K562 (cell line): ENCODE results near the gene ZNF774. TPM values are rescaled to one million over a fixed set of nuclear protein-coding genes. Genes with fewer than 3 reads are reported as not detected.

Experiments
- ATAC-seq: fragments of 200-7000 bp; cut with Tn5 transposase; 3 replicates; pipeline ENCODE4 v1.9.1; 2020; ENCODE audit warnings: moderate library complexity
- BruUV-seq: library from RNA; stranded (reverse); fragments of 400-500 nt; replicated peaks from 2 replicates; lab custom pipeline; 2021; lab: Mats Ljungman, UMichigan
- CTCF ChIA-PET: fragments of 300-600 bp; formaldehyde crosslinking; extraction: SDS; loops from one replicate; lab custom pipeline; 2021; ENCODE audit warnings: low intra/inter-chr PET ratio; lab: Yijun Ruan, JAX
- POLR2A ChIA-PET: fragments of 300-600, 350-650 bp; sonication (Branson Sonifier 250); formaldehyde crosslinking; extraction: SDS; loops from one replicate; lab custom pipeline; 2021; ENCODE audit warnings: antibody characterized with exemption, inconsistent platforms; lab: Yijun Ruan, JAX
- DNase-seq, 4 experiments: peaks; one replicate each; pipeline versions ENCODE4 v3.0.0 to v3.0.0-alpha.2; 2011 to 2018; ENCODE audit warnings: low spot score in 3 of 4, mixed read lengths in 3 of 4; ENCODE audit errors: extremely low read depth in 1 of 4
- FAIRE-seq: peaks from 2 replicates; lab custom pipeline; 2011; peaks lifted over from hg19 to GRCh38; lab: Jason Lieb, UNC
- H2AFZ ChIP-seq: 2 replicates; pipeline ENCODE4 v1.6.0; 2011; ENCODE audit warnings: low read depth, low read length, control low read depth, inconsistent platforms
- H3K27ac ChIP-seq: fragments of 200-600 bp; 3 replicates; pipeline ENCODE4 v1.8.0; 2011; ENCODE audit warnings: low read depth, mild to moderate bottlenecking, control low read depth, inconsistent platforms, low read length, moderate library complexity, mixed read lengths; ENCODE audit errors: extremely low read depth
- H3K27me3 ChIP-seq, 2 experiments: fragments of 300-600 bp in 1 of 2; 2 replicates in 1 of 2; 3 replicates in 1 of 2; pipeline versions ENCODE4 v1.6.0 to v1.8.0; 2011; ENCODE audit warnings: inconsistent platforms in 2 of 2, low read length in 2 of 2, mild to moderate bottlenecking in 1 of 2, mixed read lengths in 1 of 2, moderate library complexity in 1 of 2; ENCODE audit not compliant: control insufficient read depth in 2 of 2, insufficient read depth in 2 of 2
- H3K36me3 ChIP-seq: fragments of 300-600 bp; 3 replicates; pipeline ENCODE4 v1.8.0; 2011; ENCODE audit warnings: mild to moderate bottlenecking, low read length, inconsistent platforms; ENCODE audit not compliant: control insufficient read depth, insufficient read depth
- H3K4me1 ChIP-seq, 2 experiments: fragments of 200-600 bp in 1 of 2; replicated peaks in 1 of 2; 2 replicates in 1 of 2; 3 replicates in 1 of 2; pipeline versions ENCODE4 v1.5.1 to v1.8.0; 2011; ENCODE audit warnings: inconsistent platforms in 2 of 2, low read length in 2 of 2, mild to moderate bottlenecking in 1 of 2, mixed read lengths in 1 of 2, moderate library complexity in 1 of 2; ENCODE audit not compliant: control insufficient read depth in 2 of 2, insufficient read depth in 2 of 2
- H3K4me2 ChIP-seq: 2 replicates; pipeline ENCODE4 v1.6.1; 2011; ENCODE audit warnings: low read length, control low read depth, inconsistent platforms, mixed read lengths; ENCODE audit not compliant: insufficient read depth
- H3K4me3 ChIP-seq: fragments of 200-600 bp; sonication (generic), shearing (Covaris generic); 2 replicates; pipeline ENCODE4 v1.5.1; 2016; ENCODE audit warnings: control low read depth, inconsistent platforms
- H3K79me2 ChIP-seq: fragments of 200-600 bp; 3 replicates; pipeline ENCODE4 v1.8.0; 2011; ENCODE audit warnings: low read length, inconsistent platforms; ENCODE audit not compliant: control insufficient read depth, insufficient read depth
- H3K9ac ChIP-seq, 2 experiments: 2 replicates each; pipeline versions ENCODE4 v1.6.0 to v1.6.1; 2011; ENCODE audit warnings: low read depth in 2 of 2, low read length in 2 of 2, control low read depth in 1 of 2, inconsistent platforms in 1 of 2, mild to moderate bottlenecking in 1 of 2, mixed read lengths in 1 of 2; ENCODE audit not compliant: insufficient read depth in 1 of 2
- H3K9me1 ChIP-seq: one replicate; pipeline ENCODE4 v1.6.0; 2011; ENCODE audit warnings: inconsistent platforms, mild to moderate bottlenecking, low read length, moderate library complexity; ENCODE audit not compliant: control insufficient read depth, insufficient read depth
- H3K9me3 ChIP-seq: replicated peaks from 2 replicates; pipeline ENCODE4 v1.5.1; 2011; ENCODE audit warnings: low read depth, low read length, inconsistent platforms; ENCODE audit not compliant: control insufficient read depth, insufficient read depth
- H4K20me1 ChIP-seq: replicated peaks from 2 replicates; pipeline ENCODE4 v1.6.1; 2011; ENCODE audit warnings: low read length, inconsistent platforms, mixed read lengths; ENCODE audit not compliant: control insufficient read depth, insufficient read depth
- COPS2 ChIP-seq: fragments of 450-650 bp; conservative IDR thresholded peaks from 2 replicates; pipeline ENCODE4 v1.6.1; 2016; ENCODE audit warnings: mild to moderate bottlenecking, moderate library complexity
- DEAF1 ChIP-seq: fragments of 450-650 bp; formaldehyde crosslinking; IDR thresholded peaks from 2 replicates; pipeline ENCODE4 v1.4.0; 2020; ENCODE audit warnings: mild to moderate bottlenecking, moderate library complexity
- GTF3C2 ChIP-seq: IDR thresholded peaks from 3 replicates; pipeline ENCODE4 v1.6.1; 2011; ENCODE audit warnings: borderline replicate concordance, mild to moderate bottlenecking, moderate library complexity; ENCODE audit not compliant: insufficient read length; ENCODE audit errors: extremely low read depth
- HMG20B ChIP-seq: fragments of 250-450 bp; sonication (Bioruptor Pico); IDR thresholded peaks from 2 replicates; pipeline ENCODE4 v1.5.0; 2021; ENCODE audit warnings: mild to moderate bottlenecking
- POLR2G ChIP-seq: fragments of 200-400 bp; formaldehyde crosslinking; IDR thresholded peaks from 2 replicates; pipeline ENCODE4 v1.6.1; 2017; ENCODE audit warnings: low read depth, mild to moderate bottlenecking, antibody characterized with exemption, low read length, moderate library complexity
- PTRF ChIP-seq: fragments of 450-650 bp; IDR thresholded peaks from 2 replicates; pipeline ENCODE4 v1.6.1; 2016; ENCODE audit warnings: mild to moderate bottlenecking, missing genetic modification characterization, missing compliant biosample characterization
- SMARCC2 ChIP-seq: fragments of 450-650 bp; IDR thresholded peaks from 2 replicates; pipeline ENCODE4 v1.6.1; 2017; ENCODE audit warnings: antibody characterized with exemption, moderate library complexity, mild to moderate bottlenecking, low read depth
- WHSC1 ChIP-seq: IDR thresholded peaks from one replicate; pipeline ENCODE4 v1.6.1; 2012; ENCODE audit warnings: low read length, control low read depth, inconsistent platforms
- ZBTB5 ChIP-seq: fragments of 450-650 bp; IDR thresholded peaks from 2 replicates; pipeline ENCODE4 v1.6.1; 2017; ENCODE audit warnings: antibody characterized with exemption
- ZNF354B ChIP-seq: fragments of 250-450 bp; sonication (Bioruptor Pico); IDR thresholded peaks from 2 replicates; pipeline ENCODE4 v1.4.0; 2020
- ZNF57 ChIP-seq: fragments of 450-650 bp; formaldehyde crosslinking; IDR thresholded peaks from 2 replicates; pipeline ENCODE4 v1.4.0; 2020; ENCODE audit warnings: mild to moderate bottlenecking, moderate library complexity
- ZNF77 ChIP-seq: fragments of 250-450 bp; sonication (Bioruptor Pico); IDR thresholded peaks from 2 replicates; pipeline ENCODE4 v1.5.0; 2020
- WGBS: fragments of 100-300 bp; shearing (Covaris generic); methylation state at CpG from one replicate; pipeline ENCODE4 v1.1.6; 2016; ENCODE audit warnings: low coverage, mixed read lengths; ENCODE audit not compliant: insufficient coverage; ENCODE audit errors: missing lambda C conversion rate; 5-methylcytosine and 5-hydroxymethylcytosine counted together
- in situ Hi-C: fragments of 300-500 bp; cut with MboI; formaldehyde crosslinking; loops from 4 replicates; pipeline ENCODE4 v1.15.0; 2018; ENCODE audit warnings: inconsistent platforms, mixed read lengths
- intact Hi-C: fragments of 100-400 bp; cut with micrococcal nuclease; formaldehyde crosslinking; loops from 2 replicates; pipeline ENCODE4 v1.14.2; 2022
- polyA plus RNA-seq, 8 experiments: library from polyadenylated mRNA; depleted of rRNA in 4 of 8; stranded (reverse) in 5 of 8; unstranded in 3 of 8; fragments of >200 nt; fragmentation: Nextera tagmentation in 2 of 8; fragmentation: Illumina TruSeq in 1 of 8; extraction: Ambion mirVana in 2 of 8; extraction: Trizol in 1 of 8; gene quantifications; 2 replicates each; pipeline versions ENCODE4 v1.2.1 to v1.2.3, GENCODE V29; 2011 to 2014; ENCODE audit warnings: inconsistent platforms in 1 of 8, missing spikeins in 1 of 8
- total RNA-seq, 7 experiments: library from RNA; depleted of rRNA in 6 of 7; stranded (reverse); fragments of >200 nt in 6 of 7; fragmentation: Illumina TruSeq in 2 of 7; extraction: Trizol in 2 of 7; gene quantifications; 2 replicates each; pipeline versions ENCODE4 v1.2.1 to v1.2.3, GENCODE V29; 2011 to 2021; ENCODE audit warnings: low replicate concordance in 1 of 7

ZNF774 gene
- total and polyA plus RNA-seq, 9 of the 15 experiments (the other 6 are each of a cell fraction or from before 2014, with no cell fraction given), result 0.32 to 2.0 (median 1.2) TPM

- ChIA-PET POLR2A (interaction anchor here (0.6 to 1.5 kb wide), 4 partner anchors 12 to 683 kb away, joined by 3 to 4 read pairs (median 3); no protein-coding TSS in a partner anchor), CTCF (no interaction called here)
- no peak overlapping the region for H2AFZ ChIP-seq
- FAIRE-seq (no peak), ATAC-seq (no peak), DNase-seq (no peak)
- no peak overlapping the region for H3K4me3 ChIP-seq
- peaks cover 0 to under 1% of the 10 kb centered on the region in 2 experiments; a peak in 3 of 5 replicates for H3K4me1 ChIP-seq
- H3K36me3 ChIP-seq, result no peaks in the 10 kb centered on the region
- WGBS, result 18% methylated on average over 3 of the region's 3 CpGs
- no peaks in the 10 kb centered on the region for H3K9me1 ChIP-seq
- H3K9me3 ChIP-seq, result no peaks in the 10 kb centered on the region
- H3K27ac ChIP-seq, result no peak overlapping the region
- intact Hi-C loops, result no loop called here
- no TSS peak for BruUV-seq
- H3K27me3 ChIP-seq, result no peaks in the 10 kb centered on the region
- no peaks in the 10 kb centered on the region for H4K20me1 ChIP-seq
- TF ChIP-seq COPS2, result no peak
- no peak for TF ChIP-seq WHSC1
- TF ChIP-seq HMG20B (CRISPR knock-in tag), result no peak
- no peak for TF ChIP-seq ZNF77 (CRISPR knock-in tag)
- no peak for TF ChIP-seq ZNF354B (CRISPR knock-in tag)
- no peak for TF ChIP-seq ZBTB5
- no peak for TF ChIP-seq SMARCC2
- no peak for TF ChIP-seq GTF3C2
- TF ChIP-seq ZNF57, result no peak
- TF ChIP-seq POLR2G, result no peak
- TF ChIP-seq DEAF1 (CRISPR knock-in tag), result no peak
- no peak for TF ChIP-seq PTRF (tag)
- in situ Hi-C loops, result no loop called here
- H3K4me2 ChIP-seq, result no peak overlapping the region
- no peak overlapping the region for H3K9ac ChIP-seq
- H3K79me2 ChIP-seq, result peaks cover 50% of the 10 kb centered on the region
Measured at GRCh38 chr15:90407336-90407735, 55.3 kb downstream of the ZNF774 start.
